Stimulated activated naive B cell treated with anti-CD40 and anti-IgM and Interleukin-4, amounts not matched to agents 10 μg/mL and 1 μg/mL and 100 μg/mL, for 72 hours (primary cell): ENCODE measurements around the gene AHNAK.
"Not testable (repeated sequence)": the region's sequence is repeated elsewhere in the genome, so short reads cannot be mapped to it uniquely, and the experiment has no call there.

ENCODE experiments used
- ATAC-seq, 2 donors: fragments of 150-1000 bp; cut with Tn5 transposase; replicated peaks; 2 replicates each; pipeline ENCODE4 v1.10.0; 2021; ENCODE audit warnings: moderate library complexity in 1 of 2
- DNase-seq: peaks from one replicate; pipeline ENCODE4 v3.0.0; 2021
- H3K27ac Mint-ChIP-seq: one replicate; pipeline ENCODE4 v1.8.0; 2022; ENCODE audit warnings: mild to moderate bottlenecking, mixed read lengths
- H3K27me3 Mint-ChIP-seq, 2 donors: one replicate each; pipeline ENCODE4 v1.8.0; 2022; ENCODE audit warnings: mixed read lengths in 2 of 2
- H3K36me3 Mint-ChIP-seq, 2 donors: one replicate each; pipeline ENCODE4 v1.8.0; 2022; ENCODE audit warnings: mixed read lengths in 2 of 2, mild to moderate bottlenecking in 1 of 2
- H3K4me1 Mint-ChIP-seq, 2 donors: one replicate each; pipeline ENCODE4 v1.8.0; 2022; ENCODE audit warnings: mixed read lengths in 2 of 2, mild to moderate bottlenecking in 1 of 2
- H3K4me3 Mint-ChIP-seq, 2 donors: one replicate each; pipeline ENCODE4 v1.8.0; 2022; ENCODE audit warnings: mild to moderate bottlenecking in 2 of 2, mixed read lengths in 2 of 2, moderate library complexity in 1 of 2
- H3K9me3 Mint-ChIP-seq, 2 donors: one replicate each; pipeline ENCODE4 v1.8.0; 2022; ENCODE audit warnings: mixed read lengths in 2 of 2, mild to moderate bottlenecking in 1 of 2

The AHNAK gene

DNA sequence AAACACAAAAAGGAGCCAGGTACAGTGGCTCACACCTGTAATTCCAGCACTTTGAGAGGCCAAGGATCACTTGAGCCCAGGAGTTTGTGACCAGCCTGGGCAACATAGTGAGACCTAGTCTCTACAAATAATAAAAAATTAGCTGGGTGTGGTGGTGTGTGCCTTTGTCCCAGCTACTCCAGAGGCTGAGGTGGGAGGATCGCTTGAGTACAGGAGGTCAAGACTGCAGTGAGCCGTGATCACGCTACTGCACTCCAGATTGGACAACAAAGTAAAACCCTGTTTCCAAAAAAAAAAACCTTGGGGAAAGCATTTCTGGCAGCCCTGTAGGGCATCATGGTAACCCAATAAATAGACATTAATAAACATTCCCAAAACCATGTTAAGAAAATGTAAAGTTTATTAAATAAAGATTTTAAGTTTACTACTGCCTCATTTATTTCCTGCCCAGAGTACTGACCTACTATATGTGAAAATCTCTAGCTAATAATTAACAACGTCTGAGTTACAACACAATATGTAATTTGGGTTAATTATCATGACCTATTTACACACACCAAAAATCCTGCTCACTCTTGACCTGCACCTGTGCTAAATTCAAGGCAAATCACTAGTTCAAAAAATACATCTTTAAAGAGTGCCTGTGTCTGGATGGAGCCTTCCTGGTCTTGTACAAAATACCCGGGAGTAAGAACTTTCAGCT, 18.6 kb upstream of the AHNAK start:
- H3K9me3 Mint-ChIP-seq = no peaks in the 10 kb centered on the region
- no peak overlapping the region for H3K4me3 Mint-ChIP-seq
- H3K27me3 Mint-ChIP-seq = no peaks in the 10 kb centered on the region
- ATAC-seq = no peak
- DNase-seq = no peak
- H3K27ac Mint-ChIP-seq = peak overlapping the region; percentile 62
- peaks cover 33 to 64% of the 10 kb centered on the region in 2 donors for H3K4me1 Mint-ChIP-seq
- H3K36me3 Mint-ChIP-seq = peaks cover 36 to 57% of the 10 kb centered on the region in 2 donors

DNA sequence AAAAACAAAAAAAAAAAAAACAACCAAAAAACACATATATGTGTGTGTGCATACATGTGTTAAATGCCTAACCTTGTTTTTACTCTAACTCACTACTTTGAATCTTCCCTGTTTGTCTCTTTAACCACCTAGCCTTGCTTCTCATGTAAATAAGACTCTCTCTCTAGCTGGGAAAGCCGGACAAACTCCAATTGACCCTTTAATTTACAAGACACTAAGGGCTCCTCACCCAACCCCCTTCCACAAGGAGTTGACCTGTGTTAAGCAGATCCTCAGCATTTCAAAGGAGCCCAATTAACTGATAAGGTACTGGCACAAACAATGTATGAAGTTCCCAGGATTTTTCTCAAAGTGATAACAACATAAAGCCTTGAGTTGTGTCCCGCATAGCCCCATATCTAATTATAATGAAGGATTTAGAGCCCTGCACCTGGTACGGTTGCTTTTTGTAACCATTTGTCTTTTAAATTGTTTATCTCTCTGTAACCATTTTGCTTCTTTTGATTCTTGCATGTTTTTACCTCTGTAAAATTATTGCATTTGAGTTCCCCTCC, 15.1 kb upstream of the AHNAK start:
- H3K9me3 Mint-ChIP-seq, ATAC-seq, H3K27me3 Mint-ChIP-seq, H3K4me3 Mint-ChIP-seq, DNase-seq: not testable (repeated sequence)
- Mint-ChIP-seq H3K4me1 (peaks cover 46 to 78% of the 10 kb centered on the region in 2 donors), H3K27ac (peak overlapping the region; percentile 39), H3K36me3 (peaks cover 39 to 64% of the 10 kb centered on the region in 2 donors)

DNA sequence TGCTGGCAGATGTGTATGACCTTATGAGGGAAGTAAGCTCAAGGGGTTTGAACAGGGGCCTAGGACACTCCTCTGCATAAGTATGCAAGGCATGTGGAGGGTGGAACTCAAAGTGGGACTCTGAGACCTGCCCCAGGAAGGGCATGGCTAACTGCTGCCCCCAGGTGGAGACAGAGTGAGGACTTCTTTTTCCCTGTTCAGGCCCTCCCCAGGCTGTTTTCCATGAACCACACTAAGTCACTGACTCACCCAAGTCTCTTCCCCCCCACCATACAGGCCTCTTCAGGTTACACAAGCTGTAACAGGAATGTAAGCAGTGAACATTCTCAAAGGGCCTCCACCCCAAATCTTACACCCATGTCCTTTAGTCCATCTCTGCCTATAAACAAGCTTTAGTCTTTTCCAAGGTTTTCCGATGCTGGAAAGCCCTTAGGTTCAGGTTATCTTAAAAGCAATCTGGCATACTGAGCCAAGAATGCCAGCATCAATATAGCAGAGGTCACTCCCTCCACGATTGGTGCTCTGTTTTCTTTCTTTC, 14.0 kb upstream of the AHNAK start:
- peaks cover 51 to 78% of the 10 kb centered on the region in 2 donors for H3K4me1 Mint-ChIP-seq
- no peak overlapping the region for H3K4me3 Mint-ChIP-seq
- peak; percentile 13 to 17 for ATAC-seq
- H3K27ac Mint-ChIP-seq = peak overlapping the region; percentile 84
- H3K27me3 Mint-ChIP-seq = no peaks in the 10 kb centered on the region
- H3K36me3 Mint-ChIP-seq = peaks cover 30 to 53% of the 10 kb centered on the region in 2 donors
- no peak for DNase-seq
- H3K9me3 Mint-ChIP-seq = no peaks in the 10 kb centered on the region

DNA sequence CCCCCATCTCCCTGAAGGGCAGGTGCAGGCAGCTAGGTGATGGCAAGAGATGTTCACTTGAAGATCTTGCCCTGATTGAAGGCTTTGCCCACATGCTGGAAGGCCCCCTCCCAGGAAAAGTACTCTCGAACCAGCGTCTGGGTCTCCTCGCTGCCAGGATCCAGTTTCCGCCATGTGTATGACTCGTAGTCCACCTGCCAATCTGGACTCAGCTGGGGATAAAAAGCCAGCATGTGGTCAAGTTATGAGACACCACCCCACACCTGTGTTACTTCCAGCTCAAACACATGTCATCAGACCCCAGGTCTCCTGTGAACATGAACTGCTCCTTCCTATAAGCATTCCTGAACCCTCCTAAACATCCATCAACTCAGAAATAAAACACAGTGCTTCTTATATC, 13.0 kb upstream of the AHNAK start:
- H3K4me3 Mint-ChIP-seq, DNase-seq, H3K9me3 Mint-ChIP-seq, ATAC-seq, H3K27me3 Mint-ChIP-seq: not testable (repeated sequence)
- Mint-ChIP-seq H3K27ac (peak overlapping the region; percentile 72), H3K4me1 (peaks cover 53 to 80% of the 10 kb centered on the region in 2 donors), H3K36me3 (peaks cover 25 to 54% of the 10 kb centered on the region in 2 donors)

DNA sequence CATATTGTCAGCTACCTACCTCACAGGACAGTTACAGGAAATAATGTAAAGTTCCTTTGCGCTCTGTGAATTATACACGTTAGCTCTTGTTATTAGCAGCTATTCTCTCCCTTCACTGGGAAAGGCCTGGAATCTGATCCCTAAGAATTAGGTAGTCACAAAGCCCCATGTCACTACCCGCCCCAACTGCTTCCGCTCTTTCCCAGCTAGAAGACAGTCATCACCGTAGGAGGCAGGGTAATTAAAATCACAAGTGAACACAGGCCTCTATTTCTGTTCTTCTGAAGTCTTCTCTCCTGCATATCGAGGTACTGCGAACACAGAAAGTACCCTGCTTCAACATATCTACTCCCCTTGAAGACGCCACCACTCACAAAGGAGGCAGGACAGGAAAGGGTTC, 12.6 kb upstream of the AHNAK start:
- Mint-ChIP-seq H3K9me3 (no peaks in the 10 kb centered on the region), H3K27me3 (no peaks in the 10 kb centered on the region), H3K4me3 (no peak overlapping the region), H3K36me3 (peaks cover 28 to 58% of the 10 kb centered on the region in 2 donors), H3K27ac (peak overlapping the region; percentile 72), H3K4me1 (peaks cover 57 to 84% of the 10 kb centered on the region in 2 donors)
- no peak for DNase-seq
- ATAC-seq = no peak

DNA sequence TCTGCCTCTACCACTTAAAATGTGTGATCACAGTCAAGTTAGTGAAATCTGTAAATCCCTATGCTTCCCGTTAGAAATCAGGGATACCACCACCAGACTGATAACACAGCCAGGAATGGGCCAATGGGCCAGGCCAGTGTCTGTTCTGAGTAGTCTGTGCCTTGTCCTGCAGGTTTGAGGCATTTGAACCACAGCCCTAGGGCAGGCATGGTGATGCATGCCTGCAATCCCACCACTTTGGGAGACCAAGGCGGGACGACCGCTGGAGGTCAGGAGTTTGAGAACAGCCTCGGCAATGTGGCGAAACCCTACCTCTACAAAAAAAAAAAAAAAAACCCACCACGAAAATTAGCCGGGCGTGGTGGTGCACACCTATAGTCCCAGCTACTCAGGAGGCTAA, 12.1 kb upstream of the AHNAK start:
- DNase-seq (no peak), ATAC-seq (no peak)
- Mint-ChIP-seq H3K4me3 (no peak overlapping the region), H3K36me3 (peaks cover 27 to 56% of the 10 kb centered on the region in 2 donors), H3K9me3 (no peaks in the 10 kb centered on the region), H3K27ac (peak overlapping the region; percentile 72), H3K27me3 (no peaks in the 10 kb centered on the region), H3K4me1 (peaks cover 60 to 85% of the 10 kb centered on the region in 2 donors)

DNA sequence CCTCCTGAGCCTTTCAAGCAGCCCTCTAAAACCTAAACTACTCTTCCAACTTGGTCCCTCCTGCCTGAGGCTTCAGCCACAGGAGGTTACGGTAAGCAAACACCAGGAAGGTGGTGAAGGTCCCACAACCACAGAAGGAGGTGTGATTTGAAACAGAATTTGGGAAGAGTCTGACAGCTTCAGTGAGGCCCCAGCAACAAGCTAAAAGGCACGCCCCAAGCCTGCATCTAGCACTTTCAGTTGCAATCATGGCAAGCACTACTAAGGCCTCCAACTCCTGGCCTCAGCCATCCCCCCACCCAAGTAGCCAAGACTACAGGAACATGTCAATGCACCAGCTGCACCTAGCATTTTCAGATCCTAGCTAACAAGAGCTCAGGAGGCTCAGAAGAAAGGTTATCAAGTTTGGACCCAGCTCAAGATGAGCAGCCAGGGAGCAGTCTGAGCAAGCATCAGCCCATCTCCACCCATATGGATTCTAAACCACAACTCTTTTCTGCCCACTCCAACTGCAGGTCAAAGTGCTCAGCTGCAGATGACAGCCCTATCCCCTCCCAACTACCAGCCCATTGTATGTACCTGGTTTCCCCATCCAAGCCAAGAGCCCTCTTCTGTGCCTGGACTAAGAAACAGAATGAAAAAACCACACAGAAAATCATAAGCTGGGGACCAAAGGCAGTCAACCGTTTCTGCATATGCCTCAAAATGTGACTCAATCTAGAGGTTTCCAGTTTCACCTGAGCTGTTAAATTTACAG, 10.4 kb upstream of the AHNAK start:
- DNase-seq (no peak), ATAC-seq (no peak)
- Mint-ChIP-seq H3K4me3 (peak overlapping the region; percentile 77), H3K36me3 (peaks cover 31 to 59% of the 10 kb centered on the region in 2 donors), H3K27me3 (no peaks in the 10 kb centered on the region), H3K9me3 (peaks cover 2 to 4% of the 10 kb centered on the region in 2 donors), H3K27ac (peak overlapping the region; percentile 98), H3K4me1 (peaks cover 70 to 92% of the 10 kb centered on the region in 2 donors)

DNA sequence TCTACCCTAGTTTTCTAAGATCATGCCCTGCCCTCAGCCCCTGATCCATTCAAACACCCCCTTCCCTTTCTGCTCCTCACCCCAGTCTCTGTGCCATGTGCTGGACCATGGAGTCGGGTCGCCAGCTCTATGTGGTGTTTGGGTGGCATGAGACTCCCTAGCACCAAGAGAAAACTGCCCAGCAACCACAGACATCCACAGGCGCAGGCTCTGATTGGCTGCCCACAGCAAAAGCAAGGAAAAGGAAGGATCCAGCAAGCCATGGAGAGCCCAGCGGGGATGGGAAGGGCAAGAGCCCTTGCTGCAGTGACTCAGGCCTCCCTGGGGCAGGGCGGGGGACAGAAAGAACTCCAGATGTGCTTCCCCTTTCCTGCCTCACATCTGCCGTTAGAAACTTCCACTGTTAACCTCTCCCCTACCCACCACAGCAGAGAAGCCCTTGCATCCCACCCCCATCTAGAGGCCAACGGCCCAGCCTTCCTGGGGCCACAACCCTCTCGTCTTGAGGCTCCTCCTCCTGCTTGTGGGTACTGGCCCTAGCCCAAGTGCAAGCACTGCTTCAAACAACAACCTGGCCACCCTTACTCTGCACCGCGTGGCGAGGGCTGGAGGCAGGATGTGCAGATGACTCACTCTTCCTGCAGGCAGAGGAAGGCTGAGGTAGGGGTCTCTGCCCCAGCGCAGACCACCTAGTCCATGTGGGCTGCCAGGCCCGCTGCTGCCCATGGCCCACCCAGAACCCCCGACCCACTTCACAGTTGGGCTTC, 9.7 kb upstream of the AHNAK start:
- no peaks in the 10 kb centered on the region for H3K27me3 Mint-ChIP-seq
- peak overlapping the region; percentile 98 for H3K27ac Mint-ChIP-seq
- peaks cover 74 to 91% of the 10 kb centered on the region in 2 donors for H3K4me1 Mint-ChIP-seq
- peaks cover 28 to 52% of the 10 kb centered on the region in 2 donors for H3K36me3 Mint-ChIP-seq
- peak overlapping the region; percentile 77 for H3K4me3 Mint-ChIP-seq
- peaks cover 2 to 4% of the 10 kb centered on the region in 2 donors for H3K9me3 Mint-ChIP-seq
- ATAC-seq (peak; percentile 58 to 61), DNase-seq (peak; percentile 79)

DNA sequence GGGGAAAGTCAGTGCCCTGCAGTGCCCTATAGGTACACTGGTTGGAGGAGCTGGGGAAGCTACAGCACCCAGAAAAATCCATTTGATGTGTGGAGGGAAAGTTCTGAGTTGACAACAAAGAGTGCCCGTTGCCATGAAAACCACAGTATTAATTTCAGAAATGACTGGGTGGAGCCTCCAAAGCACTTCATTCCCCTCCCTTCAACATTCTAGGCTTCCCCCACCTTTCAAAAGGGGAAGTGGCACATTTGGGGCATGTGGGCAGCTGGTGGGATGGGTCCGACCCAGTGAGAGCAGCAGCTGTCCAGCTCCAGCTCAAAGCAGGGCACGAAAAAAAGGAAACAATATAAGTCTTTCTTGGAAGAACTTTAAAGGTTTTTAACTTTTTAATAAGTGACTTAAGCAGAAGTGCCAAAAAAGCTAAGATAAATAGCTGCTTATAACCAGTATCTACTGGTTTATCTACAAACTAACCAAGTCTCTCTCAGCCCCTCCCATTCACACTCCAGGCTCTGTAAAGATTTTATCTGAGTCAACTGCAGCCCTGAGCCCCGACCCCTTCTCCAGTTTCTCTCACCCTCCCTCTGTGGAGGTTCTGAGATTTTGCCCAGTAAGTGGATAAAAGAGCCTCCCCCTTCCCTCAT, 9.0 kb upstream of the AHNAK start:
- Mint-ChIP-seq H3K36me3 (peaks cover 27 to 46% of the 10 kb centered on the region in 2 donors), H3K9me3 (peaks cover 2 to 4% of the 10 kb centered on the region in 2 donors)

DNA sequence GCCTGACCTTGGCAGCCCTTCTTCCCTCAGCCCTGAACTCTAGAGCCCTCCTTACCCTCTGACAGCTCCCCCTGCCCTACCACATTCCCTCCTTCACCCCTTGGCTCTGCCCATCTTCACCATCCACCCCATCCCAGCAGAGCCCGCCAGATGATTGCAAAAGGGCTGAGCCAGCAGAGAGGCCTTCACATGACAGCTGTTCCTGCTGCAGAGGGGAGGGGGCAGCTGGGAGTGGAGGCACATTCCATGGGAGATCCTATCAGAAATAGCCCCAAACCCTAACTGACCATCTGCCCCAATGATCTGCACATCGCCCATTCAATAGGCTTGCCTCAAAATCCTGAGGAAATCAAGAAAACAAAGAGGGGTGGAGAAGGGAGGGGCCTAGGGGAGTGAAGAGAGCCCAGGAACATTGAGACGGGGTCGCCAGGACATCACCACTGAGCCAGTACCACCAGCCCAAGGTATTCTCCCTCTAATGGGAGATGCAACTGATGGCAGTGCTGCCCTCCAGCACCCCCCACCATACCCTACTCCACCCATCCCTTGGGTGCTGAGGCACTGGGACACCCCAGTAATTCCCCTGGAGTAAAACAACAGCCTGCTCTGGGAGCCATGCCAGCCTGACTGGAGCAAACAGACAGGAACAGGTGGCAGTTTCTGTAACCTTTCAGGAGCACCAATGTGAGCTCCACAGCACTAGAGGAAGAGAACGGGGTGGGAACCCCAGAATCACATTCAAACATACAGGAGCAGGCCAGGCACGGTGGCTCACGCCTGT, 8.0 kb upstream of the AHNAK start:
- DNase-seq (no peak), ATAC-seq (no peak)
- H3K27ac Mint-ChIP-seq = peak overlapping the region; percentile 98
- H3K4me3 Mint-ChIP-seq = peak overlapping the region; percentile 2 to 53
- H3K27me3 Mint-ChIP-seq = no peaks in the 10 kb centered on the region
- peaks cover 19 to 36% of the 10 kb centered on the region in 2 donors for H3K36me3 Mint-ChIP-seq
- peaks cover 2 to 4% of the 10 kb centered on the region in 2 donors for H3K9me3 Mint-ChIP-seq
- peaks cover 76 to 92% of the 10 kb centered on the region in 2 donors for H3K4me1 Mint-ChIP-seq

More for the DNA sequence above, 9.0 kb upstream of the AHNAK start:
- H3K4me3 Mint-ChIP-seq = peak overlapping the region; percentile 77
- DNase-seq = peak; percentile 87
- peaks cover 78 to 92% of the 10 kb centered on the region in 2 donors for H3K4me1 Mint-ChIP-seq
- ATAC-seq = peak; percentile 58 to 66
- peak overlapping the region; percentile 98 for H3K27ac Mint-ChIP-seq
- no peaks in the 10 kb centered on the region for H3K27me3 Mint-ChIP-seq

DNA sequence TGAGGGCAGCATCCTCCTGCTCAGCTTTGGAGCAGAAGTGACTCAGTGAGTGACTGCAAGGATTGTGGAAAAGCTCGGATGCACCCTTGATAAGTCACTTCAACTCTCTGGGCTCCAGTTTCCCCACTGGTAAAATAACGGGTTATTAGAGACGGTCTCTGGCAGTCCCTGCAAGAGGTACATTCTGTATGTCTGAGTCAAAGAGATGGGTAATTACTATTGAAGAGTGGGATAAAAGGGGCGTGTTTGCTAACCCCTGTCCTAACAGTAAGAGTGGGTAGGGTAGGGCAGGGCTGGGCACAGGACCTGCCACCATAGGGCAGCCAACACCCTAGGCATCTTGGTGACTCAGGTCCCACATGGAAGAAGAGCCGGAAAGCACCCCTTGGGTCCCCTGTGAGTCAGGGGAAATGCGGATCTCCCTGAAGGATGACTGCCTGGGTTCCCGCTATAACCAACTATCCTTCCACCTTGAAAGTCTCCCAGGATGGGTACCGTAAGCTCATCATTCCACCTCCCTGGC, 7.3 kb upstream of the AHNAK start:
- Mint-ChIP-seq H3K27me3 (no peaks in the 10 kb centered on the region), H3K4me1 (peaks cover 74 to 86% of the 10 kb centered on the region in 2 donors), H3K4me3 (peak overlapping the region; percentile 2 to 54), H3K27ac (peak overlapping the region; percentile 98), H3K9me3 (peaks cover 2 to 4% of the 10 kb centered on the region in 2 donors), H3K36me3 (peaks cover 12 to 29% of the 10 kb centered on the region in 2 donors)
- ATAC-seq = no peak
- DNase-seq = no peak

DNA sequence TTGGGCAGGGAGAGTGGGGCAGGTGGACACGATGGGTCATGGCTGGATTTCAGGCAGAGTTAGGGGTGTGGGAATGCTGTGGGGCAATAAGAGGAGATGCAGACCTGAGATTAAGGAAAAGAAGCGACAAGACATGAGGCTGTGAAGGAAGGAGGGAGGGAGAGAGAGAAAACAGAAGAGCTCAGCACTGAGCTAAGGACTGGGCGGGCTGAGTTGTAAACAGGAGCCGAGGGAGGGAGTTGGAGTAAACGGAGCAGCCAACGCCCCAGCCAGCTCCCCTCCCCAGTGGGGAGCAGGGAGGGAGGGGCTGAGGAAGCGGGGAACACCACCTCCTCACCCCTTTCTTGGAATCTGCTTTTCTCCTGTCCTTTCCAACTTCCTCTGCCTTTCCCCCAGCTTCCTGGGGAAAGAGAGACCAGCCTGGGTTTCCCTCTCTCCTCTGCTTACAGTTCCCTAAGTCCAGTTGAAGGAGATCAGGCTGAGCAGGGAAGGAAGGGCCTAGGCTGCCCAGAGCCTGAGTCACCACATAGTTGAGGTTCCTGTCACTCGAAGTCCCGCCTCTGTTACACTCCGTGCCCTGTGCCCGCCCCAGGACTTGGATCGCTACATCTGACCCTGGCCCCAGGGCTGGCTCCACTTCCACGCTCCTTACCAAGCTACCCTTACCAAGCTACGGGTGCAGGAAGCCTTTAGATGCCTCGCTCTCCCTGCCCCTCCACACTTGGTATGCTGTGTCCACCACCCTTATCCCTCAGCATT, 6.7 kb upstream of the AHNAK start:
- no peak for ATAC-seq

More for the DNA sequence above, 6.7 kb upstream of the AHNAK start:
- Mint-ChIP-seq H3K9me3 (peaks cover 2 to 4% of the 10 kb centered on the region in 2 donors), H3K27ac (peak overlapping the region; percentile 98), H3K36me3 (peaks cover 11 to 25% of the 10 kb centered on the region in 2 donors), H3K4me3 (peak overlapping the region; percentile 34 to 54), H3K27me3 (no peaks in the 10 kb centered on the region), H3K4me1 (peaks cover 75 to 87% of the 10 kb centered on the region in 2 donors)
- DNase-seq = no peak
